IMR-90 (cell line): Measurements from ENCODE around the gene BPIFB2.

Experiments used
- BHLHE40 ChIP-seq: fragments of 150-350 bp; IDR thresholded peaks from 2 replicates; pipeline ENCODE4 v1.6.1; 2016; ENCODE audit warnings: mild to moderate bottlenecking, low read depth, low read length
- MAFK ChIP-seq: IDR thresholded peaks from 2 replicates; pipeline ENCODE4 v1.6.1; 2012; ENCODE audit warnings: low read depth, low read length, improper control_type of control experiment
- MXI1 ChIP-seq: IDR thresholded peaks from 2 replicates; pipeline ENCODE4 v1.6.1; 2012; ENCODE audit warnings: low read depth, mild to moderate bottlenecking, low read length, moderate library complexity, borderline replicate concordance
- NFE2L2 ChIP-seq: fragments of 150-350 bp; IDR thresholded peaks from 2 replicates; pipeline ENCODE4 v1.6.1; 2016; ENCODE audit warnings: low read depth, mild to moderate bottlenecking, low read length
- POLR2A ChIP-seq: IDR thresholded peaks from 2 replicates; pipeline ENCODE4 v1.6.1; 2012; ENCODE audit warnings: mild to moderate bottlenecking, low read depth, low read length
- RAD21 ChIP-seq: IDR thresholded peaks from 2 replicates; pipeline ENCODE4 v1.6.1; 2012; ENCODE audit warnings: low read length, improper control_type of control experiment
- RFX5 ChIP-seq: IDR thresholded peaks from 2 replicates; pipeline ENCODE4 v1.8.0; 2012; ENCODE audit warnings: low read depth, mild to moderate bottlenecking, low read length, moderate library complexity
- SMC3 ChIP-seq: fragments of 150-350 bp; IDR thresholded peaks from 2 replicates; pipeline ENCODE4 v1.6.1; 2016; ENCODE audit warnings: low read depth, mild to moderate bottlenecking, antibody characterized with exemption, low read length, moderate library complexity
- TF ChIP-seq, protein P1 (sequence below): conservative IDR thresholded peaks from 2 replicates; pipeline ENCODE4 v1.5.1; 2012; ENCODE audit warnings: mild to moderate bottlenecking, low read depth, low read length, improper control_type of control experiment
- TF ChIP-seq, protein P2 (sequence below): fragments of 150-350 bp; IDR thresholded peaks from 2 replicates; pipeline ENCODE4 v1.6.1; 2017; ENCODE audit warnings: mild to moderate bottlenecking, antibody characterized with exemption, low read length, low read depth

- no peak for TF ChIP-seq RFX5
- TF ChIP-seq POLR2A, result no peak
- TF ChIP-seq, protein P1, sequence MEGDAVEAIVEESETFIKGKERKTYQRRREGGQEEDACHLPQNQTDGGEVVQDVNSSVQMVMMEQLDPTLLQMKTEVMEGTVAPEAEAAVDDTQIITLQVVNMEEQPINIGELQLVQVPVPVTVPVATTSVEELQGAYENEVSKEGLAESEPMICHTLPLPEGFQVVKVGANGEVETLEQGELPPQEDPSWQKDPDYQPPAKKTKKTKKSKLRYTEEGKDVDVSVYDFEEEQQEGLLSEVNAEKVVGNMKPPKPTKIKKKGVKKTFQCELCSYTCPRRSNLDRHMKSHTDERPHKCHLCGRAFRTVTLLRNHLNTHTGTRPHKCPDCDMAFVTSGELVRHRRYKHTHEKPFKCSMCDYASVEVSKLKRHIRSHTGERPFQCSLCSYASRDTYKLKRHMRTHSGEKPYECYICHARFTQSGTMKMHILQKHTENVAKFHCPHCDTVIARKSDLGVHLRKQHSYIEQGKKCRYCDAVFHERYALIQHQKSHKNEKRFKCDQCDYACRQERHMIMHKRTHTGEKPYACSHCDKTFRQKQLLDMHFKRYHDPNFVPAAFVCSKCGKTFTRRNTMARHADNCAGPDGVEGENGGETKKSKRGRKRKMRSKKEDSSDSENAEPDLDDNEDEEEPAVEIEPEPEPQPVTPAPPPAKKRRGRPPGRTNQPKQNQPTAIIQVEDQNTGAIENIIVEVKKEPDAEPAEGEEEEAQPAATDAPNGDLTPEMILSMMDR, result no peak
- no peak for TF ChIP-seq NFE2L2
- TF ChIP-seq MAFK, result no peak
- no peak for TF ChIP-seq BHLHE40
- TF ChIP-seq MXI1, result no peak
- TF ChIP-seq, protein P2, sequence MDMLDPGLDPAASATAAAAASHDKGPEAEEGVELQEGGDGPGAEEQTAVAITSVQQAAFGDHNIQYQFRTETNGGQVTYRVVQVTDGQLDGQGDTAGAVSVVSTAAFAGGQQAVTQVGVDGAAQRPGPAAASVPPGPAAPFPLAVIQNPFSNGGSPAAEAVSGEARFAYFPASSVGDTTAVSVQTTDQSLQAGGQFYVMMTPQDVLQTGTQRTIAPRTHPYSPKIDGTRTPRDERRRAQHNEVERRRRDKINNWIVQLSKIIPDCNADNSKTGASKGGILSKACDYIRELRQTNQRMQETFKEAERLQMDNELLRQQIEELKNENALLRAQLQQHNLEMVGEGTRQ, result no peak
- TF ChIP-seq RAD21, result no peak
- no peak for TF ChIP-seq SMC3
Observed at GRCh38 chr20:32993496-32994050, 13.9 kb upstream of the BPIFB2 start.
